Posterior vena cava (tissue), 2 donors: Measurements from ENCODE around the gene CCDC30. TPM values are rescaled to one million over a fixed set of nuclear protein-coding genes. Genes with fewer than 3 reads are reported as not detected.
A peak's percentile ranks its signal among the peaks of the same experiment; 100 is the strongest.
"Not testable (repeated sequence)": the region's sequence is repeated elsewhere in the genome, so short reads cannot be mapped to it uniquely, and the experiment has no call there.

Experiments used
- DNase-seq: peaks from one replicate; pipeline ENCODE4 v3.0.0-alpha.2; 2020; ENCODE audit warnings: low spot score
- intact Hi-C, 2 donors: fragments of 100-400 bp; cut with DNase I; formaldehyde crosslinking; loops; one replicate each; pipeline versions ENCODE4 v1.14.1 to v1.14.2; 2022 to 2023
- total RNA-seq, 2 donors: library from RNA; stranded (reverse); fragmentation: NEBNext Ultra II Directional; extraction: Animal tissue kit (Norgen Biotek cat#: 25700); gene quantifications; one replicate each; pipeline ENCODE4 v1.2.1, GENCODE V29; 2021
- donor health status: DM: yes; HTN: yes; CAD: no.
- donor health status: DM: yes; HTN: yes; CAD: no.

Gene CCDC30
- total RNA-seq, 2 donors from 2014 or later, result 4.3 to 4.6 TPM

- intact Hi-C loops, result no loop called here
- no peak for DNase-seq
Observed at GRCh38 chr1:42613803-42614131, 150.7 kb downstream of the CCDC30 start.

DNA sequence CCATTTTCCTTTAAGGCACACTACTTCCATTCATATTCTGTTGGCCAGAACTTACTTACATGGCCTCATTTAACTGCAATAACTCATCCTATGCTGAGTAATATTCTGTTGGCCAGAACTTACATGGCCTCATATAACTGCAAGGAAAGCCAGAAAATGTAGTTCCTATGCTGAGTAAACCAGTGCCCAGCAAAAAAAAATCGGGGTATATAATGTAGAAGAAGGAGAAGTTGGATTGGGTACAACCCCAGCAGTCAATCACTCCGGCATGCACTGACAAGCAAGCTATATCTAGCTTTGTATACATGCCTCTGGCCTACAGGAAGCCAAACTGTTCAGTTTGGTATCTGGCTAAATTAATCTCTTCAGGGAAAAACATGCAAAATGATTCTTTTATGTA is 155.8 kb downstream of the CCDC30 start:
- intact Hi-C loops, result no loop called here
- DNase-seq, result no peak

GRCh38 chr1:42620307-42620706 is 157.2 kb downstream of the CCDC30 start:
- intact Hi-C loops, result no loop called here
- DNase-seq, result no peak

- intact Hi-C loops, DNase-seq: not testable (repeated sequence)
Observed at GRCh38 chr1:42621180-42621579, 158.1 kb downstream of the CCDC30 start.

GRCh38 chr1:42627205-42627604 is 164.1 kb downstream of the CCDC30 start:
- DNase-seq, intact Hi-C loops: not testable (repeated sequence)

- no peak for DNase-seq
- intact Hi-C loops, result no loop called here
Observed at GRCh38 chr1:42639116-42639515, 176.0 kb downstream of the CCDC30 start.

DNA sequence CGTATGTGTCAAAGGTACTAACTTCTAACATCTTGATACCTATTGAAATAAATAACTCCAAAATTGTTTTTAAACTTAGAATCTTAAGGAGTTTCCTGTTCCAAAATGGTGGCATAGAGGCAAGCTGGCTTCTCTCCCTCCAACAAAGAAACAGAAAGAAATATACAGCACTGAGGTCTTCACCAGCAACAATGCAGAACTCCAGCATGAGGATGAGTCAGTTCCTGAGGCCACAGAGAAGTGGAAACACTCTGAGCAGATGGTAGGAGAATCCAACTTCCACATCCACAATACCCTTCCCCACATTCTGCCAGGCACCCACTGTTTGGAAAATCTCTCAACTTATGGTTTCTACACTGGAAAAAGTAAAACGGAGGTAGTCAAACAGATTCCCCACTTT is 183.0 kb downstream of the CCDC30 start:
- intact Hi-C loops, result no loop called here
- DNase-seq, result no peak

DNA sequence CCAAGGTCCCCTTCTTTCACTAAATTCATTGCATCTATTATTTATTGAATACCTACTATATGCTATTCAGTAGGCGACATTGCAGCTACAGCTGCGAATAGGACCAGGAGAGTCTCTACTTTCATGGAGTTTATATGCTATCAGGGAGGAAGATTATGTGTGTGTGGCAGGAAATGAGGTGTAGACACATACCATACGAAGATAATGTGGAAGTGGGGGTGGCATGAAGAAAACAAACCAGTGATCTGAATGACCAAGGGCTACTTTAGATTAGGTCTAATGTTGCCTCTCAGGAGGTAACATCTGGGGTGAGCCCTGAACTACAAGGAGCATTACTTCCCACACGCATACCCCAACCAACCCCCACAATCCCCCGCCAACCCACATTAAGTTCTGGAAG is 194.1 kb downstream of the CCDC30 start:
- intact Hi-C loops, result no loop called here
- DNase-seq, result no peak

GRCh38 chr1:42657981-42658876 is 195.1 kb downstream of the CCDC30 start, which contains the start of gene PPIH:
PPIH (plus strand) TSS chr1:42658423; CDS start chr1:42658447, 24 bp downstream.
- intact Hi-C loops, result no loop called here
- peak; percentile 98 for DNase-seq

- intact Hi-C loops, result no loop called here
Observed at GRCh38 chr1:42658877-42659337, 195.8 kb downstream of the CCDC30 start.

DNA sequence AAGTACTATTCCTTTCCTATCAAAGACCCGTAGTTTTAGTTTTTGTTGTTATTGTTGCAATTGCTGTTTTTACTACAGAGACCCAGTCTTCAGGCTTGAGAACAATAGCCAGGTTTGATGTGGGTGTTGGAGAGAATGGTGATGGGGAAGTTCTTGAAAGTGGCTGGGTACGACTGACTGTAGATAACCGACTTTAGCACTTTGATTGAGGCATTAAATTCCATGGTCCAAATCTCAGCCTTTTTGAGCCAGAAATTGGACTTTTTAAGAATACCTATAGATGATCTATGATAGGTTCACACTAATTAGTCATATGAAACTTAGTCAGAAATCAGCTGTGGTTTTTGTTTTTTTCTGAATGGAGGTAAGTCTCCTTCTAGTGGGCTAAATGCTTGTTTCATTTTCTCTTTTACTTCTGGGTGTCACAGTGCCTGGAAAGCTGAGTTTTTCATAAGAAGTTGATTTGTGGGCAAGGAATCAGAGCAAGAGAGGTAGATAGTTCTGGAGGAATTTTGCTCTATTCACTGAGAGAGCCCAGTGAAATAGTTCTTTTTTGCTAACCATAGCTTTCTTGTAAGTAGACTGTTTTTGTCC is 197.9 kb downstream of the CCDC30 start:
- no peak for DNase-seq
- intact Hi-C loops, result no loop called here

More at GRCh38 chr1:42658877-42659337, 195.8 kb downstream of the CCDC30 start:
- DNase-seq, result no peak

GRCh38 chr1:42669936-42670335 is 206.8 kb downstream of the CCDC30 start:
- intact Hi-C loops, result no loop called here
- no peak for DNase-seq

- no peak for DNase-seq
- intact Hi-C loops, result no loop called here
Observed at GRCh38 chr1:42670425-42670824, 207.3 kb downstream of the CCDC30 start.

GRCh38 chr1:42674214-42674613 is 211.1 kb downstream of the CCDC30 start:
- DNase-seq, result no peak
- intact Hi-C loops, result no loop called here

GRCh38 chr1:42674682-42675081 is 211.6 kb downstream of the CCDC30 start:
- intact Hi-C loops, result no loop called here
- no peak for DNase-seq

GRCh38 chr1:42675467-42675866 is 212.4 kb downstream of the CCDC30 start:
- no peak for DNase-seq
- intact Hi-C loops, result no loop called here

DNA sequence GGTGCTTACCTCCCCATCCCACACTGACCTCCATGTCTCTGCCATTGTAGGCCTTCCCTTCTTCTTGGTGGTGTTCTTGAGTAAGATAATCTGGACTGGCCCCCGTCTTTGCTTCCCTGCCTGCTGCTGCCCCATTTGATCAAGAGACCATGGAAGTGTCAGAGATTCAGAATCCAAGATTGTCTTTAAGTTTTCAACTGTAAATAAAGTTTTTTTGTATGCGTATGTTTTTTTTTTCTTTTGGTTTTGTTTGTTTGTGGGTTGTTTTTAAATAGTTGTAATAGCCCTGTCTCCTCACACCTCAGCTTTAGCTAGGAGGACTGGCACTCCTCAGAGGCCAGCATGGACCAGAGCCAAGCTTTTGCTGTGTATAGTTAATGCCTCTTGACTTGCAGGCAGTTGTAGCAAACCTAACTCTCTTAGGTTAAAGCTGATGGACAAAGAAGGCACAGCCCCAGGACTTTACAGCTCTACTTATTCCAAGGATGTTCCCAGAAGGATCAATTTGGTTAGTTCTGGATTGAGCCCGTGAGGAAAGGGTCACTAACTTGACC is 213.5 kb downstream of the CCDC30 start:
- intact Hi-C loops, result no loop called here
- DNase-seq, result no peak

- no peak for DNase-seq
- intact Hi-C loops, result no loop called here
Observed at GRCh38 chr1:42679364-42679983, 216.4 kb downstream of the CCDC30 start.

- no peak for DNase-seq
- intact Hi-C loops, result no loop called here
Observed at GRCh38 chr1:42680055-42680454, 217.0 kb downstream of the CCDC30 start.
